HCT116 (cell line): ENCODE results near the gene CRY1. TPM values are rescaled to one million over a fixed set of nuclear protein-coding genes. Genes with fewer than 3 reads are reported as not detected.

Source experiments
- ATAC-seq: fragments of 200-7000 bp; cut with Tn5 transposase; 2 replicates; pipeline ENCODE4 v1.9.1; 2020; ENCODE audit warnings: mild to moderate bottlenecking, moderate library complexity
- BruUV-seq: library from RNA; stranded (reverse); fragments of 400-500 nt; replicated peaks from 2 replicates; lab custom pipeline; 2021; lab: Mats Ljungman, UMichigan
- CTCF ChIA-PET: fragments of 300-600 bp; sonication (Branson Sonifier 250); formaldehyde crosslinking; loops from one replicate; lab custom pipeline; 2021; ENCODE audit warnings: antibody characterized with exemption; lab: Charles Lee
- POLR2A ChIA-PET: fragments of 300-600, 350-600 bp; sonication (Branson Sonifier 250); formaldehyde crosslinking; loops from one replicate; lab custom pipeline; 2021; ENCODE audit warnings: antibody characterized with exemption; lab: Charles Lee
- RAD21 ChIA-PET, 2 experiments: fragments of 300-600 bp; sonication (Branson Sonifier 250); formaldehyde crosslinking; loops; one replicate each; lab custom pipeline; 2023; ENCODE audit warnings: low total read pairs in 2 of 2; ENCODE audit not compliant: uncharacterized antibody in 2 of 2, unreplicated experiment in 2 of 2, low non-redundant PET in 1 of 2; lab: Charles Lee
- DNase-seq: peaks from one replicate; pipeline ENCODE4 v3.0.0-alpha.2; 2010; ENCODE audit warnings: low read depth, low spot score
- H2AFZ ChIP-seq: fragments of 200-600 bp; shearing (Covaris generic), sonication (generic); 2 replicates; pipeline ENCODE4 v1.6.1; 2017; ENCODE audit warnings: low read depth, mixed run types, mixed read lengths, antibody characterized with exemption, low read length; ENCODE audit not compliant: poor library complexity, severe bottlenecking
- H3K27ac ChIP-seq: 2 replicates; pipeline ENCODE4 v1.5.1; 2012; ENCODE audit warnings: low read depth, low read length
- H3K27me3 ChIP-seq: fragments of 200-600 bp; sonication (generic); 2 replicates; pipeline ENCODE4 v1.6.1; 2016; ENCODE audit warnings: mixed run types, low read length, mixed read lengths; ENCODE audit not compliant: insufficient read depth
- H3K36me3 ChIP-seq, 2 experiments: fragments of 200-500 bp in 1 of 2; fragments of 200-600 bp in 1 of 2; sonication (Bioruptor generic) in 1 of 2; sonication (generic) in 1 of 2; 2 replicates each; pipeline versions ENCODE4 v1.5.1 to v1.6.1; 2014 to 2016; ENCODE audit warnings: low read length in 2 of 2, inconsistent platforms in 1 of 2, mixed read lengths in 1 of 2, mixed run types in 1 of 2; ENCODE audit not compliant: insufficient read depth in 2 of 2, control insufficient read depth in 1 of 2
- H3K4me1 ChIP-seq, 2 experiments: fragments of 200-600 bp in 1 of 2; sonication (generic) in 1 of 2; 2 replicates each; pipeline versions ENCODE4 v1.5.1 to v1.6.1; 2012 to 2017; ENCODE audit warnings: low read length in 2 of 2, inconsistent platforms in 1 of 2, mild to moderate bottlenecking in 1 of 2, mixed read lengths in 1 of 2, mixed run types in 1 of 2, moderate library complexity in 1 of 2; ENCODE audit not compliant: insufficient read depth in 2 of 2, control insufficient read depth in 1 of 2
- H3K4me2 ChIP-seq: fragments of 200-600 bp; sonication (generic); 2 replicates; pipeline ENCODE4 v1.6.1; 2017; ENCODE audit warnings: mixed run types, low read length, mixed read lengths
- H3K4me3 ChIP-seq, 2 experiments: fragments of 200-600 bp in 1 of 2; sonication (generic) in 1 of 2; replicated peaks in 1 of 2; 2 replicates each; pipeline ENCODE4 v1.5.1; 2011 to 2016; ENCODE audit warnings: low read length in 2 of 2, control low read depth in 1 of 2, low read depth in 1 of 2, mild to moderate bottlenecking in 1 of 2, mixed read lengths in 1 of 2, mixed run types in 1 of 2
- H3K79me2 ChIP-seq: fragments of 200-600 bp; sonication (generic); 2 replicates; pipeline ENCODE4 v1.6.1; 2017; ENCODE audit warnings: mild to moderate bottlenecking, mixed run types, low read length, moderate library complexity, mixed read lengths; ENCODE audit not compliant: insufficient read depth
- H3K9ac ChIP-seq: fragments of 200-600 bp; sonication (generic); 2 replicates; pipeline ENCODE4 v1.6.1; 2016; ENCODE audit warnings: low read length, mixed read lengths
- H3K9me2 ChIP-seq: fragments of 200-600 bp; sonication (generic), shearing (Covaris generic); 2 replicates; pipeline ENCODE4 v1.6.1; 2017; ENCODE audit warnings: mixed run types, mild to moderate bottlenecking, moderate library complexity; ENCODE audit not compliant: insufficient read depth
- H3K9me3 ChIP-seq, 2 experiments: fragments of 200-500 bp in 1 of 2; fragments of 200-600 bp in 1 of 2; sonication (Bioruptor generic) in 1 of 2; sonication (generic) in 1 of 2; 2 replicates each; pipeline ENCODE4 v1.6.1; 2014 to 2017; ENCODE audit warnings: low read length in 2 of 2, mixed read lengths in 2 of 2, inconsistent platforms in 1 of 2, low read depth in 1 of 2, mild to moderate bottlenecking in 1 of 2, mixed run types in 1 of 2, moderate library complexity in 1 of 2; ENCODE audit not compliant: control insufficient read depth in 1 of 2, insufficient read depth in 1 of 2
- H4K20me1 ChIP-seq: fragments of 200-600 bp; sonication (generic), shearing (Covaris generic); 2 replicates; pipeline ENCODE4 v1.6.1; 2017; ENCODE audit warnings: mixed run types, mild to moderate bottlenecking, moderate library complexity; ENCODE audit not compliant: insufficient read depth
- CEBPB ChIP-seq: IDR thresholded peaks from 2 replicates; pipeline ENCODE4 v1.6.1; 2012; ENCODE audit warnings: low read depth
- ELF1 ChIP-seq: IDR thresholded peaks from 2 replicates; pipeline ENCODE4 v1.6.1; 2012; ENCODE audit warnings: low read depth, borderline replicate concordance
- EZH2phosphoT487 ChIP-seq: fragments of 200-600 bp; IDR thresholded peaks from 2 replicates; pipeline ENCODE4 v1.6.1; 2018; ENCODE audit warnings: antibody characterized with exemption, borderline replicate concordance
- JUND ChIP-seq: IDR thresholded peaks from 2 replicates; pipeline ENCODE4 v1.6.1; 2012
- POLR2A ChIP-seq: IDR thresholded peaks from 2 replicates; pipeline ENCODE4 v1.7.0; 2011; ENCODE audit warnings: borderline replicate concordance; ENCODE audit not compliant: insufficient read depth, insufficient read length; ENCODE audit errors: extremely low read depth
- SP1 ChIP-seq: IDR thresholded peaks from 2 replicates; pipeline ENCODE4 v1.6.1; 2012; ENCODE audit warnings: low read depth
- SRF ChIP-seq: IDR thresholded peaks from 2 replicates; pipeline ENCODE4 v1.6.1; 2012; ENCODE audit warnings: low read depth
- YY1 ChIP-seq: IDR thresholded peaks from 2 replicates; pipeline ENCODE4 v1.6.1; 2011; ENCODE audit warnings: low read length, low read depth, moderate library complexity, mild to moderate bottlenecking; ENCODE audit not compliant: insufficient replicate concordance; ENCODE audit errors: extremely low read depth
- ZFX ChIP-seq: fragments of 450-650 bp; IDR thresholded peaks from 2 replicates; pipeline ENCODE4 v1.6.1; 2017
- ZNF274 ChIP-seq: fragments of 200-500 bp; sonication (Bioruptor generic); IDR thresholded peaks from 2 replicates; pipeline ENCODE4 v1.6.1; 2014; ENCODE audit warnings: mild to moderate bottlenecking, low read depth, low read length, inconsistent platforms
- intact Hi-C: fragments of 100-400 bp; cut with micrococcal nuclease; formaldehyde crosslinking; loops from 2 replicates; pipeline ENCODE4 v1.10.0; 2022
- total RNA-seq: library from RNA; stranded (reverse); gene quantifications from one replicate; pipeline ENCODE4 v1.2.1, GENCODE V29; 2021; ENCODE audit not compliant: unreplicated experiment
- TF ChIP-seq, protein P1 (sequence below): IDR thresholded peaks from 2 replicates; pipeline ENCODE4 v1.6.1; 2012
- TF ChIP-seq, protein P2 (sequence below): IDR thresholded peaks from 2 replicates; pipeline ENCODE4 v1.6.1; 2011; ENCODE audit warnings: mild to moderate bottlenecking, low read length, moderate library complexity; ENCODE audit not compliant: insufficient replicate concordance; ENCODE audit errors: extremely low read depth
- TF ChIP-seq, protein P3 (sequence below), 3 experiments: fragments of 200-600 bp in 1 of 3; sonication (generic) in 1 of 3; IDR thresholded peaks in 2 of 3; conservative IDR thresholded peaks in 1 of 3; 2 replicates each; pipeline ENCODE4 v1.5.1; 2012 to 2017; ENCODE audit warnings: low read depth in 2 of 3, low read length in 2 of 3, antibody characterized with exemption in 1 of 3, borderline replicate concordance in 1 of 3, control low read depth in 1 of 3, mild to moderate bottlenecking in 1 of 3, mixed read lengths in 1 of 3, mixed run types in 1 of 3, moderate library complexity in 1 of 3; ENCODE audit not compliant: insufficient read depth in 1 of 3

CRY1 gene
- total RNA-seq, 1 experiment from 2014 or later, result 16.3 TPM

DNA sequence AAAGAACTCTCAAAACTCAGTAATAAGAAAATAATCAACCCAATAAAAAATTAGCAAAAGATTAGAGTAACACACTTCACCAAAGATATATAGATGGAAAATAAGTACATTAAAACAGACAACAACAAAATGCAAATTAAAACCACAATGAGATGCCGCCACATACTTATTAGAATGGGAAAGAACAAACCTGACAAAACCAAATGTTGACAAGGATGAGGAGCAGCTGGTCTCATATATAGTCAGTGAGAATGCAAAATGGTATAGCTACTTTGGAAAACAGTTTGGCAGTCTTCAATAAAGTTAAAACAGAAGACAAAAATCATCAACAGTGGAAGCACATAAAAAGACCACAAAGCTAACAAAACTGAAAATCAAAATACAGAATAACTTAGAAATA lies 29.1 kb downstream of the CRY1 start:
- ATAC-seq (no peak), DNase-seq (no peak)
- no TSS peak for BruUV-seq
- no peaks in the 10 kb centered on the region for H4K20me1 ChIP-seq
- intact Hi-C loops, result no loop called here
- H3K79me2 ChIP-seq, result no peaks in the 10 kb centered on the region
- H3K36me3 ChIP-seq, result no peaks in the 10 kb centered on the region
- no peak overlapping the region for H3K9ac ChIP-seq
- no peak overlapping the region for H2AFZ ChIP-seq
- no peak overlapping the region for H3K27ac ChIP-seq
- H3K4me3 ChIP-seq, result no peak overlapping the region
- H3K27me3 ChIP-seq, result no peaks in the 10 kb centered on the region
- H3K4me2 ChIP-seq, result no peak overlapping the region
- H3K9me3 ChIP-seq, result no peaks in the 10 kb centered on the region
- TF ChIP-seq YY1 (no peak), POLR2A (no peak), ZFX (no peak), JUND (no peak), SP1 (no peak), EZH2phosphoT487 (no peak), SRF (no peak), ZNF274 (no peak), CEBPB (no peak), ELF1 (no peak)
- TF ChIP-seq, protein P1, sequence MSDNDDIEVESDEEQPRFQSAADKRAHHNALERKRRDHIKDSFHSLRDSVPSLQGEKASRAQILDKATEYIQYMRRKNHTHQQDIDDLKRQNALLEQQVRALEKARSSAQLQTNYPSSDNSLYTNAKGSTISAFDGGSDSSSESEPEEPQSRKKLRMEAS, result no peak
- TF ChIP-seq, protein P2, sequence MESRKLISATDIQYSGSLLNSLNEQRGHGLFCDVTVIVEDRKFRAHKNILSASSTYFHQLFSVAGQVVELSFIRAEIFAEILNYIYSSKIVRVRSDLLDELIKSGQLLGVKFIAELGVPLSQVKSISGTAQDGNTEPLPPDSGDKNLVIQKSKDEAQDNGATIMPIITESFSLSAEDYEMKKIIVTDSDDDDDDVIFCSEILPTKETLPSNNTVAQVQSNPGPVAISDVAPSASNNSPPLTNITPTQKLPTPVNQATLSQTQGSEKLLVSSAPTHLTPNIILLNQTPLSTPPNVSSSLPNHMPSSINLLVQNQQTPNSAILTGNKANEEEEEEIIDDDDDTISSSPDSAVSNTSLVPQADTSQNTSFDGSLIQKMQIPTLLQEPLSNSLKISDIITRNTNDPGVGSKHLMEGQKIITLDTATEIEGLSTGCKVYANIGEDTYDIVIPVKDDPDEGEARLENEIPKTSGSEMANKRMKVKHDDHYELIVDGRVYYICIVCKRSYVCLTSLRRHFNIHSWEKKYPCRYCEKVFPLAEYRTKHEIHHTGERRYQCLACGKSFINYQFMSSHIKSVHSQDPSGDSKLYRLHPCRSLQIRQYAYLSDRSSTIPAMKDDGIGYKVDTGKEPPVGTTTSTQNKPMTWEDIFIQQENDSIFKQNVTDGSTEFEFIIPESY, result no peak
- TF ChIP-seq, protein P3, sequence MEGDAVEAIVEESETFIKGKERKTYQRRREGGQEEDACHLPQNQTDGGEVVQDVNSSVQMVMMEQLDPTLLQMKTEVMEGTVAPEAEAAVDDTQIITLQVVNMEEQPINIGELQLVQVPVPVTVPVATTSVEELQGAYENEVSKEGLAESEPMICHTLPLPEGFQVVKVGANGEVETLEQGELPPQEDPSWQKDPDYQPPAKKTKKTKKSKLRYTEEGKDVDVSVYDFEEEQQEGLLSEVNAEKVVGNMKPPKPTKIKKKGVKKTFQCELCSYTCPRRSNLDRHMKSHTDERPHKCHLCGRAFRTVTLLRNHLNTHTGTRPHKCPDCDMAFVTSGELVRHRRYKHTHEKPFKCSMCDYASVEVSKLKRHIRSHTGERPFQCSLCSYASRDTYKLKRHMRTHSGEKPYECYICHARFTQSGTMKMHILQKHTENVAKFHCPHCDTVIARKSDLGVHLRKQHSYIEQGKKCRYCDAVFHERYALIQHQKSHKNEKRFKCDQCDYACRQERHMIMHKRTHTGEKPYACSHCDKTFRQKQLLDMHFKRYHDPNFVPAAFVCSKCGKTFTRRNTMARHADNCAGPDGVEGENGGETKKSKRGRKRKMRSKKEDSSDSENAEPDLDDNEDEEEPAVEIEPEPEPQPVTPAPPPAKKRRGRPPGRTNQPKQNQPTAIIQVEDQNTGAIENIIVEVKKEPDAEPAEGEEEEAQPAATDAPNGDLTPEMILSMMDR (IDR thresholded peaks at IDR 0.05 in 2 of 3, conservative IDR thresholded peaks at IDR 0.05 in 1 of 3; ENCODE audit: borderline replicate concordance in 1 of 3, insufficient read depth in 1 of 3, low read depth in 2 of 3, low read length in 2 of 3), result no peak
- no peaks in the 10 kb centered on the region for H3K9me2 ChIP-seq
- H3K4me1 ChIP-seq, result no peaks in the 10 kb centered on the region
- RAD21 ChIA-PET, result no interaction called here
- CTCF ChIA-PET, result no interaction called here
- POLR2A ChIA-PET, result no interaction called here
